ENCODE results near the gene PGM2L1. TPM values are rescaled to one million over a fixed set of nuclear protein-coding genes. Genes with fewer than 3 reads are reported as not detected.

Gene PGM2L1
- total RNA-seq, 2 donors from 2014 or later = 12.0 to 16.1 TPM

GRCh38 chr11:74297484-74297883, 100.7 kb downstream of the PGM2L1 start:
- peaks cover 24% of the 10 kb centered on the region for H3K27me3 Mint-ChIP-seq (ENCODE audit: insufficient read depth)
- H3K27ac Mint-ChIP-seq = no peak overlapping the region
- WGBS, 2 experiments (ENCODE audit: insufficient coverage in 1 of 2, insufficient read length in 1 of 2) = no CpG with 5 or more reads among the region's 1 CpG

GRCh38 chr11:74288911-74289310, 109.3 kb downstream of the PGM2L1 start:
- no peaks in the 10 kb centered on the region for H3K27me3 ChIP-seq (ENCODE audit: control insufficient read depth, insufficient read depth, low read length, poor library complexity, severe bottlenecking)
- no peak for TF ChIP-seq CTCF (conservative IDR thresholded peaks at IDR 0.05)
- H3K9ac ChIP-seq (ENCODE audit: extremely low read depth, low read length, poor library complexity, severe bottlenecking) = no peak overlapping the region
- no peak overlapping the region for H3K4me3 ChIP-seq (ENCODE audit: low read length)
- no peak for DNase-seq
- H3K4me3 Mint-ChIP-seq = no peak overlapping the region
- peaks cover 2% of the 10 kb centered on the region for H3K9me3 Mint-ChIP-seq
- peaks cover 11% of the 10 kb centered on the region for H3K27me3 Mint-ChIP-seq (ENCODE audit: insufficient read depth)
- H3K4me1 ChIP-seq (ENCODE audit: control insufficient read depth, insufficient read depth, low read length) = no peaks in the 10 kb centered on the region
- H3K36me3 Mint-ChIP-seq (ENCODE audit: low read depth) = no peaks in the 10 kb centered on the region
- no peak overlapping the region for H3K27ac Mint-ChIP-seq
- no peak overlapping the region for H3K27ac ChIP-seq (ENCODE audit: low read depth, low read length)
- no peaks in the 10 kb centered on the region for H3K9me3 ChIP-seq (ENCODE audit: control insufficient read depth, low read length)
- H3K36me3 ChIP-seq (ENCODE audit: control insufficient read depth, insufficient read depth, low read length) = no peaks in the 10 kb centered on the region
- no peaks in the 10 kb centered on the region for H3K4me1 Mint-ChIP-seq
- WGBS, 2 experiments (ENCODE audit: insufficient coverage in 1 of 2, insufficient read length in 1 of 2) = 99 to 100% methylated on average over 1 to 4 of the region's 4 CpGs

More at GRCh38 chr11:74297484-74297883, 100.7 kb downstream of the PGM2L1 start:
- TF ChIP-seq CTCF (conservative IDR thresholded peaks at IDR 0.05) = no peak
- Mint-ChIP-seq H3K9me3 (peaks cover 12% of the 10 kb centered on the region), H3K4me3 (no peak overlapping the region), H3K36me3 (ENCODE audit: low read depth) (no peaks in the 10 kb centered on the region), H3K4me1 (no peaks in the 10 kb centered on the region)
- Histone ChIP-seq H3K9ac (ENCODE audit: extremely low read depth, low read length, poor library complexity, severe bottlenecking) (no peak overlapping the region), H3K4me3 (ENCODE audit: low read length) (no peak overlapping the region), H3K4me1 (ENCODE audit: control insufficient read depth, insufficient read depth, low read length) (no peaks in the 10 kb centered on the region), H3K9me3 (ENCODE audit: control insufficient read depth, low read length) (peaks cover 4% of the 10 kb centered on the region), H3K36me3 (ENCODE audit: control insufficient read depth, insufficient read depth, low read length) (no peaks in the 10 kb centered on the region), H3K27me3 (ENCODE audit: control insufficient read depth, insufficient read depth, low read length, poor library complexity, severe bottlenecking) (no peaks in the 10 kb centered on the region), H3K27ac (ENCODE audit: low read depth, low read length) (no peak overlapping the region)
- no peak for DNase-seq

- no peaks in the 10 kb centered on the region for H3K36me3 Mint-ChIP-seq (ENCODE audit: low read depth)
- TF ChIP-seq CTCF (conservative IDR thresholded peaks at IDR 0.05) = no peak
- Histone ChIP-seq H3K27ac (ENCODE audit: low read depth, low read length) (no peak overlapping the region), H3K9me3 (ENCODE audit: control insufficient read depth, low read length) (no peaks in the 10 kb centered on the region), H3K27me3 (ENCODE audit: control insufficient read depth, insufficient read depth, low read length, poor library complexity, severe bottlenecking) (no peaks in the 10 kb centered on the region), H3K36me3 (ENCODE audit: control insufficient read depth, insufficient read depth, low read length) (no peaks in the 10 kb centered on the region), H3K4me1 (ENCODE audit: control insufficient read depth, insufficient read depth, low read length) (no peaks in the 10 kb centered on the region), H3K9ac (ENCODE audit: extremely low read depth, low read length, poor library complexity, severe bottlenecking) (no peak overlapping the region), H3K4me3 (ENCODE audit: low read length) (no peak overlapping the region)
- no peak overlapping the region for H3K4me3 Mint-ChIP-seq
- peaks cover 9% of the 10 kb centered on the region for H3K27me3 Mint-ChIP-seq (ENCODE audit: insufficient read depth)
- no peaks in the 10 kb centered on the region for H3K9me3 Mint-ChIP-seq
- no peak for DNase-seq
- no peaks in the 10 kb centered on the region for H3K4me1 Mint-ChIP-seq
- no peak overlapping the region for H3K27ac Mint-ChIP-seq
- WGBS, 2 experiments (ENCODE audit: insufficient coverage in 1 of 2, insufficient read length in 1 of 2) = 89 to 100% methylated on average over 1 of the region's 1 CpG
Observed at GRCh38 chr11:74288161-74288560, 110.1 kb downstream of the PGM2L1 start.

All from endodermal cell (in vitro differentiated cells).